H1 (cell line): ENCODE data around the gene CALHM5. TPM values are rescaled to one million over a fixed set of nuclear protein-coding genes. Genes with fewer than 3 reads are reported as not detected.

ENCODE experiments used
- CTCF ChIA-PET: fragments of 300-600 bp; sonication (Branson Sonifier 250); formaldehyde crosslinking; loops from one replicate; lab custom pipeline; 2021; ENCODE audit not compliant: partially characterized antibody; lab: Charles Lee
- POLR2A ChIA-PET: fragments of 300-600 bp; sonication (Branson Sonifier 250); formaldehyde crosslinking; loops from one replicate; lab custom pipeline; 2021; ENCODE audit warnings: inconsistent platforms; ENCODE audit not compliant: partially characterized antibody; lab: Charles Lee
- DNase-seq, 2 experiments: peaks; one replicate each; pipeline versions ENCODE4 v3.0.0 to v3.0.0-alpha.2; 2010 to 2022; ENCODE audit warnings: low spot score in 2 of 2, low read depth in 1 of 2, mixed read lengths in 1 of 2
- FAIRE-seq: peaks from 2 replicates; lab custom pipeline; 2011; peaks lifted over from hg19 to GRCh38; lab: Jason Lieb, UNC
- H2AFZ ChIP-seq: 2 replicates; pipeline ENCODE4 v1.8.1; 2012; ENCODE audit warnings: low read length, inconsistent platforms
- H2AK5ac ChIP-seq: 2 replicates; pipeline ENCODE4 v1.6.1; 2013; ENCODE audit warnings: low read depth, low read length
- H2BK120ac ChIP-seq: replicated peaks from 2 replicates; pipeline ENCODE3; 2013; ENCODE audit warnings: low read depth, low read length, inconsistent platforms
- H2BK12ac ChIP-seq: 2 replicates; pipeline ENCODE4 v1.6.1; 2013; ENCODE audit warnings: low read depth, low read length
- H2BK15ac ChIP-seq: 2 replicates; pipeline ENCODE4 v1.6.1; 2013; ENCODE audit warnings: low read length
- H2BK20ac ChIP-seq: 2 replicates; pipeline ENCODE4 v1.6.1; 2013; ENCODE audit warnings: low read length
- H2BK5ac ChIP-seq: 2 replicates; pipeline ENCODE4 v1.6.1; 2013; ENCODE audit warnings: low read depth, low read length
- H3K14ac ChIP-seq: 2 replicates; pipeline ENCODE4 v1.6.1; 2013; ENCODE audit warnings: inconsistent platforms; ENCODE audit not compliant: insufficient read length
- H3K18ac ChIP-seq: 2 replicates; pipeline ENCODE4 v1.6.1; 2013; ENCODE audit warnings: low read length; ENCODE audit errors: extremely low read depth
- H3K23ac ChIP-seq: 2 replicates; pipeline ENCODE4 v1.6.1; 2013; ENCODE audit warnings: inconsistent platforms; ENCODE audit not compliant: insufficient read length
- H3K23me2 ChIP-seq: 2 replicates; pipeline ENCODE4 v1.6.1; 2013; ENCODE audit warnings: low read depth, low read length
- H3K27ac ChIP-seq: 2 replicates; pipeline ENCODE4 v1.6.1; 2011; ENCODE audit warnings: low read depth, low read length, inconsistent platforms
- H3K27me3 ChIP-seq, 4 experiments: replicated peaks in 1 of 4; 1 replicate in 1 of 4; 2 replicates in 3 of 4; pipeline versions ENCODE4 v1.6.1 to v1.8.1; 2011 to 2013; ENCODE audit warnings: low read length in 3 of 4, mild to moderate bottlenecking in 3 of 4, inconsistent platforms in 2 of 4, mixed read lengths in 2 of 4, moderate library complexity in 1 of 4; ENCODE audit not compliant: control insufficient read depth in 3 of 4, insufficient read depth in 3 of 4; ENCODE audit errors: extremely low read depth in 1 of 4
- H3K36me3 ChIP-seq, 4 experiments: 2 replicates each; pipeline versions ENCODE4 v1.6.1 to v1.8.1; 2011 to 2013; ENCODE audit warnings: mild to moderate bottlenecking in 4 of 4, low read length in 3 of 4, moderate library complexity in 2 of 4, control low read depth in 1 of 4, inconsistent platforms in 1 of 4; ENCODE audit not compliant: insufficient read depth in 4 of 4, control insufficient read depth in 2 of 4
- H3K4ac ChIP-seq: replicated peaks from 2 replicates; pipeline ENCODE3; 2013; ENCODE audit warnings: low read length, low read depth, mixed read lengths, inconsistent platforms; ENCODE audit not compliant: insufficient read length
- H3K4me1 ChIP-seq, 4 experiments: replicated peaks in 1 of 4; 1 replicate in 1 of 4; 2 replicates in 3 of 4; pipeline versions ENCODE4 v1.6.1 to v1.8.1; 2011 to 2013; ENCODE audit warnings: low read length in 3 of 4, inconsistent platforms in 2 of 4, mixed read lengths in 1 of 4; ENCODE audit not compliant: insufficient read depth in 4 of 4, control insufficient read depth in 3 of 4
- H3K4me2 ChIP-seq, 2 experiments: 2 replicates each; pipeline versions ENCODE4 v1.6.1 to v1.8.1; 2011 to 2013; ENCODE audit warnings: low read depth in 2 of 2, low read length in 2 of 2, control low read depth in 1 of 2, inconsistent platforms in 1 of 2, mild to moderate bottlenecking in 1 of 2; ENCODE audit not compliant: insufficient read depth in 1 of 2
- H3K4me3 ChIP-seq, 4 experiments: fragments of 200-600, 300-600 bp in 1 of 4; sonication (generic), shearing (Covaris generic), sonication (Bioruptor Twin) in 1 of 4; 2 replicates each; pipeline versions ENCODE4 v1.5.1 to v1.8.1; 2011 to 2016; ENCODE audit warnings: low read length in 4 of 4, low read depth in 3 of 4, control low read depth in 2 of 4, inconsistent platforms in 2 of 4, mild to moderate bottlenecking in 2 of 4, mixed read lengths in 1 of 4, moderate library complexity in 1 of 4; ENCODE audit not compliant: insufficient read depth in 2 of 4; ENCODE audit errors: extremely low read depth in 1 of 4
- H3K56ac ChIP-seq: replicated peaks from 2 replicates; pipeline ENCODE3; 2013; ENCODE audit warnings: low read depth, mild to moderate bottlenecking, mixed read lengths, low read length, inconsistent platforms; ENCODE audit not compliant: insufficient read length
- H3K79me1 ChIP-seq: 2 replicates; pipeline ENCODE4 v1.6.1; 2013; ENCODE audit warnings: low read depth, low read length, control low read depth
- H3K79me2 ChIP-seq, 2 experiments: 2 replicates each; pipeline versions ENCODE4 v1.6.1 to v1.8.1; 2012 to 2013; ENCODE audit warnings: low read length in 2 of 2, mild to moderate bottlenecking in 2 of 2, inconsistent platforms in 1 of 2; ENCODE audit not compliant: insufficient read depth in 2 of 2, control insufficient read depth in 1 of 2
- H3K9ac ChIP-seq, 4 experiments: replicated peaks in 1 of 4; 1 replicate in 1 of 4; 2 replicates in 3 of 4; pipeline versions ENCODE4 v1.6.1 to v1.8.1; 2011 to 2013; ENCODE audit warnings: low read depth in 3 of 4, low read length in 3 of 4, control low read depth in 2 of 4, mild to moderate bottlenecking in 2 of 4, moderate library complexity in 2 of 4, inconsistent platforms in 1 of 4; ENCODE audit errors: extremely low read depth in 1 of 4
- H3K9me3 ChIP-seq, 2 experiments: 2 replicates each; pipeline versions ENCODE4 v1.6.1 to v1.8.1; 2012 to 2013; ENCODE audit warnings: mild to moderate bottlenecking in 2 of 2, moderate library complexity in 2 of 2, control low read depth in 1 of 2, inconsistent platforms in 1 of 2, low read depth in 1 of 2, low read length in 1 of 2, mixed read lengths in 1 of 2; ENCODE audit not compliant: insufficient read depth in 2 of 2
- H4K20me1 ChIP-seq, 2 experiments: replicated peaks in 1 of 2; 2 replicates each; pipeline versions ENCODE3 to v1.8.1; 2011 to 2013; ENCODE audit warnings: inconsistent platforms in 2 of 2, low read length in 2 of 2, mild to moderate bottlenecking in 1 of 2; ENCODE audit not compliant: insufficient read depth in 2 of 2, control insufficient read depth in 1 of 2
- H4K5ac ChIP-seq: 2 replicates; pipeline ENCODE4 v1.6.1; 2013; ENCODE audit warnings: low read length, low read depth, mixed read lengths, inconsistent platforms; ENCODE audit not compliant: insufficient read length
- H4K8ac ChIP-seq: 2 replicates; pipeline ENCODE4 v1.8.0; 2013; ENCODE audit warnings: mild to moderate bottlenecking, moderate library complexity, low read length, inconsistent platforms; ENCODE audit not compliant: insufficient read depth; ENCODE audit errors: extremely low read depth
- H4K91ac ChIP-seq: replicated peaks from 2 replicates; pipeline ENCODE3; 2013; ENCODE audit warnings: low read length, mixed read lengths, inconsistent platforms; ENCODE audit not compliant: insufficient read length
- FOSL1 ChIP-seq: IDR thresholded peaks from 2 replicates; pipeline ENCODE4 v1.6.1; 2011; ENCODE audit warnings: mild to moderate bottlenecking, low read depth, low read length, moderate library complexity; ENCODE audit not compliant: insufficient read depth
- KDM1A ChIP-seq: fragments of 200-600, 300-600 bp; sonication (generic); IDR thresholded peaks from 2 replicates; pipeline ENCODE4 v1.7.1; 2016; ENCODE audit warnings: mild to moderate bottlenecking, low read length, borderline replicate concordance
- NRF1 ChIP-seq: IDR thresholded peaks from 2 replicates; pipeline ENCODE4 v1.6.1; 2011; ENCODE audit warnings: mild to moderate bottlenecking, low read depth, low read length, improper control_type of control experiment
- RFX5 ChIP-seq: IDR thresholded peaks from 2 replicates; pipeline ENCODE4 v1.6.1; 2011; ENCODE audit warnings: low read depth, low read length, improper control_type of control experiment, borderline replicate concordance
- WGBS, 2 experiments: shearing (Covaris generic) in 1 of 2; methylation state at CpG; one replicate each; pipeline versions ENCODE4 v1.1.6 to v1.1.7; 2013 to 2015; ENCODE audit warnings: low lambda C conversion rate in 2 of 2, mixed read lengths in 2 of 2, inconsistent platforms in 1 of 2, low coverage in 1 of 2, missing lambda C conversion rate in 1 of 2; ENCODE audit not compliant: insufficient replicate concordance in 2 of 2, insufficient coverage in 1 of 2, insufficient read length in 1 of 2; ENCODE audit errors: extremely low coverage in 1 of 2, missing lambda C conversion rate in 1 of 2; 5-methylcytosine and 5-hydroxymethylcytosine counted together
- polyA plus RNA-seq, 7 experiments: library from polyadenylated mRNA; depleted of rRNA in 3 of 7; stranded (reverse) in 5 of 7; unstranded in 2 of 7; fragments of >200 nt in 5 of 7; fragments of 200-250 nt in 2 of 7; gene quantifications; 1 replicate in 5 of 7; 2 replicates in 1 of 7; 4 replicates in 1 of 7; pipeline versions ENCODE4 v1.2.1 to v1.2.3, GENCODE V29; 2011 to 2013; ENCODE audit warnings: missing spikeins in 2 of 7, mixed read lengths in 2 of 7
- total RNA-seq: library from RNA; stranded (reverse); fragmentation: NEBNext Ultra II Directional; extraction: Animal tissue kit (Norgen Biotek cat#: 25700); gene quantifications from 2 replicates; pipeline ENCODE4 v1.2.1, GENCODE V29; 2021
- TF ChIP-seq, protein P1 (sequence below): IDR thresholded peaks from 2 replicates; pipeline ENCODE4 v1.6.1; 2012; ENCODE audit warnings: inconsistent platforms

CALHM5 gene
- total and polyA plus RNA-seq, 2 of the 8 experiments (the other 6 are each of a cell fraction or from before 2014, with no cell fraction given): 0.05 to 0.09 TPM

GRCh38 chr6:116461932-116462885, 49.2 kb upstream of the CALHM5 start:
- no peak overlapping the region for H3K56ac ChIP-seq
- no peak overlapping the region for H2BK120ac ChIP-seq
- peaks cover 8 to 33% (median 25%) of the 10 kb centered on the region in 4 experiments for H3K27me3 ChIP-seq
- H3K4me3 ChIP-seq: peak overlapping the region; percentile 23 to 57 (median 43)
- no peaks in the 10 kb centered on the region for H3K79me2 ChIP-seq
- H4K8ac ChIP-seq: peak overlapping the region; percentile 75; the same call in 1 of the 2 replicates
- H3K36me3 ChIP-seq: no peaks in the 10 kb centered on the region
- H4K20me1 ChIP-seq: no peaks in the 10 kb centered on the region
- H2BK5ac ChIP-seq: no peak overlapping the region; the same call in 1 of the 2 replicates
- peaks cover 3 to 4% (median 3%) of the 10 kb centered on the region in 4 experiments for H3K4me1 ChIP-seq
- DNase-seq: peak; percentile 60 to 83
- H3K4ac ChIP-seq: no peak overlapping the region
- H3K9me3 ChIP-seq: no peaks in the 10 kb centered on the region
- H2BK12ac ChIP-seq: peak overlapping the region; percentile 89; the same call in 1 of the 2 replicates
- H3K79me1 ChIP-seq: no peaks in the 10 kb centered on the region
- no peak overlapping the region for H2AK5ac ChIP-seq
- H2BK15ac ChIP-seq: peak overlapping the region; percentile 85; the same call in 1 of the 2 replicates
- H3K4me2 ChIP-seq: peak overlapping the region; percentile 57 to 87
- ChIA-PET POLR2A (interaction anchor here (1.0 to 1.4 kb wide), 3 partner anchors 18 to 91 kb away, joined by 3 to 8 read pairs (median 4); partner anchors contain the start of gene DSE), CTCF (interaction anchor here (0.8 to 1.6 kb wide), 12 partner anchors 8 to 233 kb away, joined by 3 to 7 read pairs (median 4); no protein-coding TSS in a partner anchor)
- H4K5ac ChIP-seq: no peak overlapping the region
- H3K14ac ChIP-seq: no peak overlapping the region
- peak overlapping the region; percentile 81 for H3K18ac ChIP-seq
- peaks cover 4% of the 10 kb centered on the region; the same call in 1 of the 2 replicates for H3K23me2 ChIP-seq
- WGBS, 2 experiments: 12% methylated on average over 72 of the region's 84 CpGs; no CpG with 5 or more reads in 1 of the 2 experiments
- H2BK20ac ChIP-seq: no peak overlapping the region
- no peak overlapping the region for H3K23ac ChIP-seq
- peak overlapping the region; percentile 53 for H4K91ac ChIP-seq
- H2AFZ ChIP-seq: peak overlapping the region; percentile 76
- peak overlapping the region; percentile 2 to 56 (median 54); a peak in 5 of 7 replicates for H3K9ac ChIP-seq
- FAIRE-seq: no peak
- H3K27ac ChIP-seq: no peak overlapping the region
- no peak for TF ChIP-seq FOSL1
- no peak for TF ChIP-seq RFX5
- TF ChIP-seq NRF1: no peak
- TF ChIP-seq, protein P1, sequence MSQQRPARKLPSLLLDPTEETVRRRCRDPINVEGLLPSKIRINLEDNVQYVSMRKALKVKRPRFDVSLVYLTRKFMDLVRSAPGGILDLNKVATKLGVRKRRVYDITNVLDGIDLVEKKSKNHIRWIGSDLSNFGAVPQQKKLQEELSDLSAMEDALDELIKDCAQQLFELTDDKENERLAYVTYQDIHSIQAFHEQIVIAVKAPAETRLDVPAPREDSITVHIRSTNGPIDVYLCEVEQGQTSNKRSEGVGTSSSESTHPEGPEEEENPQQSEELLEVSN: peak; percentile 97
- TF ChIP-seq KDM1A: peak; percentile 71; the same call in 1 of the 2 replicates
